Stimulated activated CD8-positive, alpha-beta memory T cell treated with anti-CD3 and anti-CD28 coated beads, Interleukin-4, amount 100 ng/mL, for 4 hours (primary cell): ENCODE data around the gene MBNL1.
"Not testable (repeated sequence)": the region's sequence is repeated elsewhere in the genome, so short reads cannot be mapped to it uniquely, and the experiment has no call there.

Source experiments
- DNase-seq, 2 donors: peaks; one replicate each; pipeline ENCODE4 v3.0.0-alpha.2; 2020; ENCODE audit warnings: low read depth in 2 of 2, low spot score in 1 of 2

Gene MBNL1

DNA sequence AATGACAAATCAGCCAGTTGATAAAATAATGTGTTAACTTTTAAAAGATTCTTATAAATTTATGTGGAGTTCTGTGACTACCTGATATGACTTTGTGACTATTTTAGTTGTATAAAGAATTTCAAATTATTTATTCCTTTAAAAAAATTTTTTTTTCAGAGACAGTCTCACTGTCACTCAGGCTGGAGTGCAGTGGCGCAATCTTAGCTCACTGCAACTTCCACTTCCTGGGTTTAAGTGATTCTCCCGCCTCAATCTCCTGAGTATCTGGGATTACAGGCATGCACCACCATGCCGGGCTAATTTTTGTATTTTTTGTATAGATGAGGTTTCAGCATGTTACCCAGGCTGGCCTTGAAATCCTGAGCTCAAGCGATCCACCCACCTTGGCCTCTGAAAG, 48.5 kb downstream of the MBNL1 start:
- DNase-seq: no peak

DNA sequence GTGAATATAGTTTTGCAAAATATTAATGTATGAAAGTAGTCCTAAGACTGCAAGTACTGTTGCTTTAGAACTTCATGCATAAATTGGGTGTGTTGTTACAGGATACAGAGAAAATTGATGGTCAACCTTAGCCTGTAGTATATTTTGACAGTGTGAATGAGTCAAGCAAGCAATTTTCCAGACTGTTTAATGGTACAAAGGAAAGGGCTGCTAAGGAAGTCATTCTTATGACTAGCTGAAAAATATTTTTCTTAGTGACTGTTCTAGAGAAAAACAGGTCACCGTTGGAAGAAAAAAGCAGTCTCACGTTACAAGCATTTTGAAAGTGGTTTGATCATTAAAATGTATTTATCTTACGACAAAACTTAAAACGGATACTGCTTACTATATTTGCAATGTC, 49.2 kb downstream of the MBNL1 start:
- DNase-seq: no peak

DNA sequence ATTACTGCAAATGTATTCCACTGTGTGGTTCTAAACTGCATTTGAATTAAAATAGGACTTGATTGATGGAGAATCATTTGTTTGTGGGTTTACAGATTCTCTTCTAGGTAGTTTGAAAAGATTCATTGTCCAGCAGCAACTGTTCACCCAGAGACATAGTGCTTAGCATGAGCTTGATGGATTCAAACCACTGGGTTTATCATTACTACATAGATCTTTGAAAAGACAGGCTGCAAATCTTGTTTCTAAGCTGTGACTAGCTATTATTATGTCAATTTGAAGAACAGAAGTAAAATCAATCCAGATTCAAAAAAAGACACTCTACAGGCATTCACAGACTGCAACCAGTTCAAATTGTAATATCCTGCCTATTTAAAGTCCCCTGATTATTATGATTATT, 49.8 kb downstream of the MBNL1 start:
- no peak for DNase-seq

DNA sequence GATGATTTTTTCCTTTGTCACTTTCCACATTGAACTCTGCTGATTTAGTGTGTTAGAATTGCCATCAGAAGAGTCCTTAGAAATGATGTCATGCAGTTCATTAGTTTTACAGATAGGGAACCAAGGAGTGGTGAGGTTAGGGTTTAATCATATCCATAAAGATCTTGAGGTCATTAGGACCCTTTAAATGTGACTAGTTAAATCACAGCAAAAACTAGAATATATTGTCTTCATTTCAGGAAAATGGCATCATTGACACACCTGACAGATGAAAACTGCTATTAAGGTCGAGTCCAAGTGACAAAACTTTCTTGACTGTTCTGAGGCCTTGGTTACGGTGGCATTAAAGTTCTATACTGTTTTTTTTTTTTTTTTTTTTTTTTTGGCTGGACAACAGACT, 50.5 kb downstream of the MBNL1 start:
- no peak for DNase-seq

DNA sequence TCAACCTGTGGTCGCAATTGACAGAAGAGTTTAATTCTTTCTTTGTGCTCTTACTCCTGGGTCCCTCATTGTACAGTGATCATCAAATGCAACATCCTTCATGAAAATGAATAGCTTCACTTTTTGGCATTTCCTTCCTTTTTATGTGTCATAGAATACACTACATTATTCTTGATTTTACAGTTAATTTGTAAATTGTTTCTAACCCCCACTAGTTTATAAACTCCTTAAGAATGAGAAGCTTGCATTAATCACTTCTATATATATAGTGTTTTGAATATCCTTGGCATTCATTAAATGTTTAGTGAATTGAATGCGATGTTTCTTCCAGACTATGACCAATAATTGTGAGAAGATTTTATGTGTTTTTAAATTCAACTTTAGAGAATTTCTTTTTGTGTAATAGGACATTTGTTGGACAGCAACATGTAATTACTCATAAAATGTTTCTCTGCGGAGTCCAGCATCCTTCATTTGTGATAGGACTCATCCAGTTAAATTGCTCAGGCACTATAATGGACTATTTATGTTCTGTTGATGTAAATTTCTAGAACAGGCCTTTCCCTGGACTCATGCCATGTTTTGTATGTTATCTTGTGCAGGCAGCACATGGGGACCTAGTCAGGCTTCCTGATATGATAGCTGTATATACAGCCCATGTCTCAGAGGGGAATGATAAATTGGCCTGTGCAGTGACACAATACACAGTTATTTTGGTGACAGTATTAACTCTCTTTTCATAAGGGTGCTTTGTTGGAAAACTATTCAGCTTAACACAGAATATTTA, 51.3 kb downstream of the MBNL1 start:
- DNase-seq: no peak

DNA sequence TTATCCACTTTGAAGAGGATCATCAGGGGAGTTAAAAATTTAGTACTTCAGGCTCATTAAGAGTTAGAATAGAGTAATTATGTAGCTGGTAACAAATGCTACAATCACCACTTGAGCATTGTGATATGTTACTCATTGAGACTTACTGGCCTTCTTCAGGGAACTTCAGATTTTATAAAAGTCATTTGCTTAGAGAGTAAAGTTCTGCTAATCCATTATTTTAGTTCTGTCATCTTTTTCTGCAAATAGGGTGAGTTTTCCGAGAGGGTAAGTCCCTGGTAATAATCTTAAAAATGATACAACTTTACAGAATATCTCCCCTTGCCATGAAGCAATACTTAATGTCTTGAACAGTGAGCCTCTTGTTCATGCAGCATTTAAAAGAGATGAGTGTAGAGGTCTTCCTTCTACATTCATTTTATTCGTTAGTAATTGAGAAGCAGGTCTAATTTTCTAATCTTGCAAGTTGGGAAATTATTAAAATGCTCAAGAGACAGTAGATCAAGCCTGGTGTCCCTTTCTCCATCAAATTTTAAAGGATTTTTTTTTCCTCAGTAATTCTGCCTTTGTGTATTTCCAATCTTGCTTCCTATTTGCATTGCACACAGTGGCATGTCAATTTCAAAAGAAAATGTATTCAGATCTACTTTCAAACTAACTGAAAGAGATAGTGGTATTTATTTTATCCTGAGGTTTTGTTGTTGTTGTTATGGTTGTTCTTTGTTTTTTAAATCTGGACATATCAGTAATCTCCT, 52.6 kb downstream of the MBNL1 start:
- DNase-seq: no peak

- DNase-seq: no peak
Measured at GRCh38 chr3:152321955-152322377, 53.2 kb downstream of the MBNL1 start.

DNA sequence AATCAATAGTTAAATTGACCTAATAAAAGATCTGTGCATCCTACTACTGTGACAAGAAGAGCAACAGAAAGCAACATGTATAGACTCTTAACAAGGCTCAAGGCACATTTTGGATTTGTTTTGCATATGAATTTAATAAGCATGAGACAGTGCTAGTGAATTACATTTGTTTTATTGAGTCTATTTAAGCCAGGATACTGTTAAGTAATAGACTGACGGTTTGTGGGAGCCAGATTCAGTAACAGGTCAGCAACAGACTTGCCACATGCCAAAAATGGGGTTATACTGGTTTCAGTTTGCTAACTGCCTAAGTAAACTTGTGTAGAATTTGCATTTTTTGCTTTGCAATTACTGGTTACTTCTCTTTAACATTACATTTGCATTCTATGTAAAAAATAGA, 54.0 kb downstream of the MBNL1 start:
- DNase-seq: no peak

- no peak for DNase-seq
Measured at GRCh38 chr3:152323834-152324233, 55.1 kb downstream of the MBNL1 start.

GRCh38 chr3:152325136-152325535, 56.4 kb downstream of the MBNL1 start:
- DNase-seq: no peak

DNA sequence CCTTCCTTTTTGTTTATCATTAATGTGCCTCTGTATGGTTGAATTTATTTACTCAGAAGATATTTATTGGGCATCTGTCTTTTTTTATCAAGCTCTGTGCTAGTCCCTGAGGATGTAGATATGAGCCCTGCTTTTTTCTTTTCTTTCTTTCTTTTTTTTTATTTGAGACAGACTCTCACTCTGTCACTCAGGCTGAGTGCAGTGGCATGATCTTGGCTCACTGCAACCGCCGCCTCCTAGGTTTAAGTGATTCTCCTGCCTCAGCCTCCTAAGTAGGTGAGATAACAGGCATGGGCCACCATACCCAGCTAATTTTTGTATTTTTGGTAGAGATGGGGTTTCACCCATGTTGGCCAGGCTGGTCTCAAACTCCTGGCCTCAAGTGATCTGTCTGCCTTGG, 58.5 kb downstream of the MBNL1 start:
- no peak for DNase-seq

DNA sequence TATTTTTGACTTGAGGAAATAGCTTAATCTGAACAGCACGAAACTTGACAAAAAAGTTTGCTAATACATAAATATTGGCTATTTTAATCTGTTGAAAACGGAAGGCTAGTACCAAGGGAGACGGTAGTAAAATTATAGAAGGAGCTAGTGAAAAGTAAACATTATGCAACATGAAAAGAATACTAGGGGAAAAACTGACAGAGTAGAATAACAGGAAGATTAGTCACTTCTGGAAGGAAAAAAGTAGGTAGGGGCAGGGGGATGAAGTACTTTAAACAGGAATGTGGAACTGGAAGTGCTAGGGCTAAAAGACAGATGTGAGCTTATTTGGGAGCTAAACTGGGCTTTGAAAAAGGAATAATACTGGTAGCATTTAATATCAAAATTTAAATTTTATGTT, 60.1 kb downstream of the MBNL1 start:
- no peak for DNase-seq

- no peak for DNase-seq
Measured at GRCh38 chr3:152330559-152330958, 61.8 kb downstream of the MBNL1 start.

DNA sequence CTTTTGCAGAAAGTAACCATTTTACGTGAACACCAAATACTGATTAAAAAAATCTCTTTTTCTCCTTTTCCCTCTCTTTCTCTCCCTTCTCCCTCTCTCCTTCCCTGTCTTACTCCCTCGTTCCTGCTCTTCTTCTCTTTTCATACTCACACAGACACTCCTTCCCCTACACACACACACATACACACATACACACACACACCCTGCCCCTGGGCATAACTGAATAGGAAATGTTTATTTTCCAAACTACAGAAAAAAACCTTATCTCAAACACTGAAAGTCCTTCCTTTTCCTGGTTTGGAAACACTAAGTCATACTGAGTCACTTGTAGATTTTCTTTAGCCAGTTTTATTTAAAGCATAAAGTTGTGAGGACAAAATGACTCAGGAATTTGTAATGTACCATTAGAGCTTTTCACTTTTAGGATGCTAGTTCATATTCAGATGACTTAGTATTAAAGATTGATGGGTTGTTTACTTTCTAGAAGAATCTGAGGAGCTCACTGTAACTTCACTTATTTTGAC, 62.4 kb downstream of the MBNL1 start:
- DNase-seq: no peak

GRCh38 chr3:152331998-152332397, 63.3 kb downstream of the MBNL1 start:
- no peak for DNase-seq

- DNase-seq: no peak
Measured at GRCh38 chr3:152333928-152334327, 65.2 kb downstream of the MBNL1 start.

DNA sequence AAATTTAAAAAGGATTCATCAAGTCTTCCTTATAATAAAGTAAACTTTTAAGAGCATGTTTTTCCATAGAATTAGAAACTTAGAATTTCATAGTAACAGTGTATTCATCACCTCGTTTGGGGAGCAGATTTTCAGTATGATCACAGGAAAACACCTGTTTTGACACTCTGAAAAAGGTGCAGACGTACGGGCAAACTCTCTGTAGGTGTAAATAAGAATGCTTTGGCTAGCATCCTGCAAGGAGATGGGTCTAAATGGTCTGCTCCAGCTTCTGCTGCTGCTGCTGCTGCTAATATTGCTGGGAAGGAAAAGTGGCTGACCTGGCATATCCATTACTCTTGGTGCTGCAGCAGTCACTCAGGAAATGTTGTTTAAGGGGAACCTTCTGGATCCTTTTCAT, 66.0 kb downstream of the MBNL1 start:
- DNase-seq: no peak

DNA sequence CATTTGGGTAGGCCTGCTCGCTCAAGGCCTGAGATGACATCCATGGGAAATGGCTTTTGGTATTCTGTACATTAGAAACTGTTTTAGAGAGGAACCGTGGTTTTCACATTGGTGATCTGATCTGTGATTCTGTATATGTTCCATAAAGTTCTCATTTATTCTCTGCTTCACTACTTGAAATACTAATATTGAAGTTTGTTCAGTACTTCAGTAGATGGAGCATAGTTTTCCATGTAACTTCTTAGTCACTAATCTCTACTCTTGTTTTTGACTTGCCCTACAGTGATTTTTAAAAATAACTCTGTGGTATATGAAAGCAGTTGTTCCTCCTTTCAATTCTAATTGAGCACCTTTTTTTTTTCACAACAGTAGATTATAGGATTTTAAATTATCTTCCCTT, 66.5 kb downstream of the MBNL1 start:
- DNase-seq: no peak

GRCh38 chr3:152337337-152337736, 68.6 kb downstream of the MBNL1 start:
- DNase-seq: not testable (repeated sequence)

GRCh38 chr3:152338159-152338720, 69.5 kb downstream of the MBNL1 start:
- DNase-seq: no peak

DNA sequence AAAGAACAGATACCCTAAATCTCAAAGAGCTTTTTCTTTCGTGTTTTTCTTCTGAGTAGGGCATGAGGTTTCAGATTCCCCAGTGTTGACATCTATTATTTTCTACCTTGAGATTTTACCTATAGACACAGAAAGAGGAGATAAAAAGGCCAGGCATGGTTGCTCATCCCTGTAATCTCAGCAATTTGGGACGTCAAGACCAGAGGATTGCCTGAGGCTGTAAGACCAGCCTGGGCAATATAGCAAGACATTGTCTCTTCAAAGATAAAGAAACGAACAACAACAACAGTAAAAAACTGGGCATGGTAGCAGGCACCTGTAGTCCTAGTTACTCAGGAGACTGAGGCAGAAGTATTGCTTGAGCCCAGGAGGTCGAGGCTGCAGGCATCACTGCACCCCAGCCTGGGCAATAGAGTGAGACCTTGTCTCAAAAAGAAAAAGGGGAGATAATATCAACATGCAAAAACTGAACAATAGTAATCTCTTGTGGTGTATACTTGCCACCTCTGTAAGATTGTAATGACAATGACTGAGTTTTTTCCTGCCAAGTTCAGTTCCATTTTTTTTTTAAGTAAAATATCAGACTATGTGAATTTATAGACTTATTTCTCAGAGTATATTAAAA, 71.3 kb downstream of the MBNL1 start:
- DNase-seq: no peak

DNA sequence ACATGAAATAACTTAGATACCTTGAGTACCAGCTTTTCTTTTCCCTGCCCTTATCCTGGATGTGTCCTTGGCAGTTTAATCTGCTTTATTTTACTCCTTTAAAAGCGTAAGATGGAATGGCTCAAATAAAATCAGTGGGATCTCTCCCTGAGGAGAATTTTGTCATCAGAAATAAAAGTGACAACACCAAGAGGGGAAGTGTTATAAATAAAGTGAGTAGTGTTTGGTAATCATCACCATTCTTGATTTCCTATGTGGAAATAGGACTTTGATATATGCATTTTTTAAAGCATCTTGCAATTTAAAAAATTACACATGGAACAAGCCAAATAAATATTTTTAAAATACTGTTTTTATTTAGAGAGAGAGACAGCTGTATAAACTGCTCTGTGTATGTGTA, 76.5 kb downstream of the MBNL1 start:
- DNase-seq: no peak
